ENCODE measurements around the gene ARAP3.
"Not testable (repeated sequence)": the region's sequence is repeated elsewhere in the genome, so short reads cannot be mapped to it uniquely, and the experiment has no call there.

ARAP3 gene

GRCh38 chr5:141681695-141682641, at the start of gene ARAP3:
Gene ARAP3, minus strand, starts transcription at chr5:141682230. Its CDS starts 1,744 bp downstream, at chr5:141680486.
- DNase-seq, result peak; percentile 38

- DNase-seq, result no peak
These were observed 47.5 kb upstream of the ARAP3 start for GRCh38 chr5:141729387-141730006.

GRCh38 chr5:141725891-141726290, 43.9 kb upstream of the ARAP3 start:
- no peak for DNase-seq

- DNase-seq, result not testable (repeated sequence)
These were observed 43.1 kb upstream of the ARAP3 start for GRCh38 chr5:141725174-141725573.

DNA sequence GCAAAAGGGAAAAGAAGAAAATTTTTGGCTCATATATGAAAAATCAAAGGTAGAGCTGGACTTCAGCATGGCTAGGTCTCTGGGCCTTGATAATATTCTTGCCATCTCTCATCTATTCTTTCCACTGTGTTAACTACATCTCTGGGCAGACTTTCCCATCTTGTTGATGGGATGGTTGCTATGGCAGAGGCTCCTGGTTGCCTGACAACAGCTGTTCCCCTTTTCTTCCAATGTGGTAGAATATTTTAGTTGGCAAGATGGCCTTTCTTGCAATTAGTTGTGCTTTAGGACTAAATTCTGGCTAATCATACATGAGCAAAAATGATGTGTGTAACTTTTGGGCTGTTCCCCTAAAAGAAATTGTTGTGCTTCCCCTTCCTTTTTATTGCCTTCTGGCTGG, 40.2 kb upstream of the ARAP3 start:
- no peak for DNase-seq

GRCh38 chr5:141717043-141717442, 35.0 kb upstream of the ARAP3 start:
- DNase-seq, result no peak

DNA sequence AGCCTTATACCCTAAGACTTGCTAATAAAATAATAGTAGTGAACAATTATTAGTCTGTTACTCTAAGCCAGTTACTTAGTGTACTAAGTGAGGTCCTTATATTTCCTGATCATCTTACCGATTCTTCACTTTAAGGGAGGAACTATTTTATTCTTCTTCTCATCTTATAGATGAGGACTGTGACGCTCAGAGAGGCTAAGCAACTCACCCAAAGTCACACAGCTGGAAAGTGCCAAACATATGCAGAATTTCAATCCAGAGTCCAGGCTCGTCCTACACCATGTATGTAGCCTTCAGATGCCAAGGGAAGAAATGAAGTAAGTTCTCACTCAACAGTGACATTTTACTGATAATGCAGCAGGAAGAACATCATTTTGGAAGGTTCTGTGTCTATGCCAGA, 34.4 kb upstream of the ARAP3 start:
- DNase-seq, result no peak

DNA sequence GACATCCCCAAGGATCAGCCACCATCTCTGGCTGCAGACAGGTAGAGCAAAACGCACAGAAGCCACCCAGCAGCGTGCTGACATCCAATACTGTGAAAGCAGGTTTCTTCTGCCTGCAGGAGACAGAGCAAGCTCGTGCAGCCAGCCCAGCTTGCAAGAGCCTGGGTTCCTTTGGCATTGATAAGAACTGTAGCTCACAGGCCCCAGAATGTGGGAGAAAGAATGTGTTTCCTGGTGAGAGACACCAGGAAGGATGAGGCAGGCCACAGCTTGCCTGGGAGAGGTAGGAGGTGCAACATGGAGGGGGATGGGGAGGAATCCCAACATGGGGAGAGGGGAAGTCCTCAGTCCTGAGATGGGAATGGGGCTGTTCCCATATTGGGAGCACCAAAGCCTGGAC, 34.0 kb upstream of the ARAP3 start:
- DNase-seq, result no peak

DNA sequence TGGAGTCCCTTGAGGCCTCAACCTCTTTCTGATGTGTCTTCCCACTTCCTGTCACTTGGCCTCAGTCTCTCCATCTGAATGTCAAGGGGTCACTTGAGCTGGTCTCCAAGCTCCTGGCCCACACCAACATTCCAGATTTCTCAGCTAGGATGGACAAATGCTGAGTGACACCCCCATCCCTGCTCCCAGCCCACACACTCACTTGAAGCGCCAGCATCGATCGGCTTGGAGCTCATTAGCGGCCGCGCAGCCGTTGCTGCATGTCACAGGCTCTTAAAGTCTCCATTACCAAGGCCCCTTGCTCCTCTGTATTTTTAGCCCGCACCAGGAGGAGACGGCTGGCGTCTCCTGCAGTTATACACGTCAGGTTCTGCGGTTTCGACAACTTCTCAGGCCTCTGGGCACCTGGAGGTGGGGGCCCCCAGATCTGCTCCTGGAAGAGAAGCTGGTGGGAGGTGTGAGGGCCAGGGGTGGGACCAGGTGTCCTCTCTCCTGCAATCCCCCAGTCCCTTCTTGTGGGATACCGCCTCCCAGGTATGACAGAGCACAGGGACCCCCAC, 33.4 kb upstream of the ARAP3 start:
- no peak for DNase-seq

DNA sequence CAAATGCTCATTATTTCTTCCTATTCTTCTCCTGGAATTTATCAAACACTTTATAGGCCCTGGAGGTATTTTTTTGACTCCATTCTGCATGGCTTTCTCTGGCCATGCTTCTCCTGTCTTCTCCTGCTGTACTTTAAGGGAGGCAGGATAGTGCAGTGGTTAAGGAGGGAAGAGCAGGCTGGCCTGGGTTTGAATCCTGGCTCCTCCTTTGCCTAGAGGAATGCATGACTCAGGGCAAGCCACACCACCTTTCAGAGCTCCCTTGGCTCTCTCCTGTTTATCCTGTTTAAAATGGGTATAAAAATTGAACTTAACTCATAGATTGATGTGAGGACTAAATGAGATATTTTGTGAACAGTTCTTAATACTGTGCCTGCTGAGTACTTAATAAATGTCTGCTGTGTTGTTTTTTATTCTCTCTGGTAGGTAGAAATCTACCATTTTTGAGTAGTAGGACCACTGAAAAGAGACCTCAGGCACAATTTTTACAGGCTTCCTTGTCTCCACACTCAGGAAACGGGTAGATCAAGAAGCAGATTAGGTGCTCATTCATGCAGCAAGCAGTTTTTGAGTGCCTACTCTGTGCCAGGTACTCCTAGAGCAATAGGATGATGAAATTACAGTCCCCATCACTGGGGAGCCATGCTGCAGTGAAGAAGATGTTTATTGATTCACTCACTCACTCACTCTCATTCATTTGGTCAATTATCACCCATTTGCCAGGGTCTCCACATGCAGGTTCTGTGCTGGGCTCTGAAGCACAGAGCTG, 32.7 kb upstream of the ARAP3 start:
- no peak for DNase-seq

GRCh38 chr5:141713616-141714309, 31.7 kb upstream of the ARAP3 start:
- no peak for DNase-seq

DNA sequence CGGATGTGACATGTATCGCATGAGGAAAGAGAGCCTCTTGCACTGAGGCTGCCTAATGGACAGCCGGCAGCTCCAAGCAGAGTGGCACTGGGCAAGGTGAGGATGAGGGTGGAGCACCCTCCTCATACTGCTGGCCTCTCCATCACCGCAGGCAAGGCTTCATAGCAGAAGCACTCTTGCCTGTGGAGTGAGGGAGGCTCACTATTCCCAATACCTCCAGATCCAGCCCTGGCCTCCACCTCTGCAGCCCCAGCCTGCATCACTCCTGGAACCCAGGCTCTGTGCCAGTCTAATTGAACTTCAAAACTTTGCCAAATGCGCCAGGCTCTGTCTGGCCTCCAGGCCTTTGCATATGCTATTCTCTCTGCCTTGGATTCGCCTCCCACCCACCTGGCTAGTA, 29.7 kb upstream of the ARAP3 start:
- DNase-seq, result no peak

GRCh38 chr5:141709699-141710267, 27.8 kb upstream of the ARAP3 start:
- no peak for DNase-seq

GRCh38 chr5:141708016-141708415, 26.0 kb upstream of the ARAP3 start:
- no peak for DNase-seq

- no peak for DNase-seq
These were observed 25.5 kb upstream of the ARAP3 start for GRCh38 chr5:141707510-141707909.

DNA sequence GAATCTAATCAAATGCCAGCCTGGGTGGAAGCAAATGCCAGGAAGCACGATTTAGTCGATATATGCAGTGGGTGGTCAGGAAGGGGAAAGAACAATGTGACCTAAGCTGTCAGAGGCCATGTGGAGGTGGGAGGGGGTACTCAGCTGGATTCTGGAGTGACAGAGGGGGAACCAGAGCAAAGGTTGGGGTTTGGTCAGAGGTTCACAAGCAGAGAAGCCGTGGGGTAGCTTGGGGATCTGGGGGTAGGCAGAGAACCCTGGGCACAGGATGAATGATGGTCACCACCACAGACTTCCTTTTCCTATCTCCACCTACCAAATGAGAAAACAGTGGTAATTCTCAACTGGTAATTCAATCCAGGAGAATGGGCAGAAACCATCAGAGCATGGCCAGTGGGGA, 24.1 kb upstream of the ARAP3 start:
- DNase-seq, result no peak

DNA sequence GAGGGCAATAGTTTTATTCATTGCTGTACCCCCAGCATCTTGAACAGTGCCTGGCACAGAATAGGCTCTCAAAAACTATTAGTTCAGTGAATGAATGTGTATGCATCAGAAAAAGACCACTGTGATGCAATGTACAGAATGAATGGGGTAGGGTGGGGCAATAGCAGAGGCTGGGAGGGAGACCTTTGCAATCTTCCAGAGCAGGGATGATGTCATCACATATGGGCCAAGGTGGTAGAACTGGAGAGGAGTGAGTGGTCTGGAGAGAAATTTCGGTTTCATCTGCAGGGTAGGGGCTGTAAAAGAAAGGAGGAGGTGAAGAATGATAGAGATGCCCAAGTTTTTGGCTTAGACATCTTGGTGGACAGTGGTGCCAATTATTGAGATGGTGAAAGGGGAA, 23.4 kb upstream of the ARAP3 start:
- DNase-seq, result no peak

DNA sequence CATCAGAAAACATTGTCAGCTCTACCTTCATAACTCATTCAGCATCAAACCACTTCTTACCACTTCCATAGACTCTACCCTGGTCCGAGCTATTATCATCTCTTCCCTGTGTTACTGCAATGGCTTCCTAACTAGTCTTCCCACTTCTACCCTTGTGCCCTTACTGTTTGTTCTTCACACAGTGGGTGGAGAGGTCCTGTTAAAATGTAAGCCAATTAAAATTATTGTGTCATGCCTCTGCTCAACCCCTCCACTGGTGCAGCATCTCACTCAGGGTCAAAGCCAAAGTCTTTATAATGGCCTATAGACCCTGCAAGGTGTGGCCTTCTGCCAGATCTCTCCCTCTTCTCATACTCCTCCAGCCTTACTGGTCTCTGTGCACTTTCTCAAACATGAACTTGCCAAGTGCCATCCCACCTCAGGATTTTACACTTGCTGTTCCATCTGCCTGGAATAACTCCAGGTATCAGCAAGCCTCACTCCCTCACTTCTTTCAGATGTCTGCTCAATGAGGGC, 22.8 kb upstream of the ARAP3 start:
- DNase-seq, result no peak

GRCh38 chr5:141703133-141703561, 21.1 kb upstream of the ARAP3 start:
- DNase-seq, result no peak

GRCh38 chr5:141701360-141702119, 19.5 kb upstream of the ARAP3 start:
- no peak for DNase-seq

DNA sequence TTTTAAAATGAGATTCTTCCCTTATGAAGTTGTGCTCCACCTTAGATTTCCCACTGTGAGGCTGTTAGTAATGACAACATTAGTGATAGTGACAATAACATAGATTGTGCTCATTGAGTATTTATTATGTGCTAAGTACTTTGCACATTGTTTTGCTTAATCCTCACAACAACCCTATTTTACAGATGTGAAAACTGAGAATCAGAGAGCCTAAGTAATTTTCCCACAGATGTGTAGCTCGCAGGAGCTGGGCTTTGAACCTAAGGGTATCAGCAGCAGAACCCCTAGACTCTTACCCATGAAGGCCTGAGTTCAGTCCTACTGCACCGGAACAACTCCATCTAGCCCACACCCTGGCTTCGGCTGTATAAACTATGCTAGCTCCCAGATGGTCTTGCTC, 15.6 kb upstream of the ARAP3 start:
- DNase-seq, result no peak
